Motor neuron (in vitro differentiated cells): ENCODE measurements around the gene NOP56. TPM values are rescaled to one million over a fixed set of nuclear protein-coding genes. Genes with fewer than 3 reads are reported as not detected.

Source experiments
- ATAC-seq, 8 experiments: fragments of 200-7000 bp; cut with Tn5 transposase; replicated peaks in 6 of 8; 2 replicates each; pipeline ENCODE4 v1.8.0; 2021; ENCODE audit warnings: mild to moderate bottlenecking in 8 of 8, moderate library complexity in 8 of 8
- H3K27ac ChIP-seq, 2 donors: fragments of 250-450 bp; sonication (Bioruptor Pico); 2 replicates each; pipeline ENCODE4 v1.9.0; 2021; ENCODE audit warnings: antibody characterized with exemption in 2 of 2, mild to moderate bottlenecking in 2 of 2, moderate library complexity in 1 of 2
- H3K4me1 ChIP-seq, 2 donors: fragments of 250-450 bp; sonication (Bioruptor Pico); replicated peaks in 1 of 2; 2 replicates each; pipeline ENCODE4 v1.6.1; 2021; ENCODE audit warnings: antibody characterized with exemption in 2 of 2, mild to moderate bottlenecking in 2 of 2, moderate library complexity in 1 of 2
- H3K4me3 ChIP-seq, 5 donors: fragments of 250-450 bp; sonication (Bioruptor Pico); 2 replicates each; pipeline ENCODE4 v1.9.0; 2021; ENCODE audit warnings: antibody characterized with exemption in 5 of 5, mild to moderate bottlenecking in 5 of 5, moderate library complexity in 4 of 5
- WGBS, 10 experiments: fragments of 450-650 bp; shearing (Covaris generic); methylation state at CpG; one replicate each; pipeline ENCODE4 v1.0.0; 2022; 5-methylcytosine and 5-hydroxymethylcytosine counted together
- in situ Hi-C, 9 experiments: fragments of 400-800 bp; cut with MboI; loops; one replicate each; pipeline ENCODE4 v1.15.0; 2021; ENCODE audit warnings: low sequenced_read_pairs in 9 of 9, low pct_unique_long_range_greater_than_20kb in 2 of 9; ENCODE audit not compliant: unreplicated experiment in 9 of 9
- total RNA-seq, 8 experiments: library from RNA; unstranded; fragments of 300-600 nt; gene quantifications; 2 replicates each; pipeline versions ENCODE4 v1.2.3 to v1.2.4, GENCODE V29; 2022

The NOP56 gene
- total RNA-seq, 8 experiments from 2014 or later: 131 to 482 (median 213) TPM

DNA sequence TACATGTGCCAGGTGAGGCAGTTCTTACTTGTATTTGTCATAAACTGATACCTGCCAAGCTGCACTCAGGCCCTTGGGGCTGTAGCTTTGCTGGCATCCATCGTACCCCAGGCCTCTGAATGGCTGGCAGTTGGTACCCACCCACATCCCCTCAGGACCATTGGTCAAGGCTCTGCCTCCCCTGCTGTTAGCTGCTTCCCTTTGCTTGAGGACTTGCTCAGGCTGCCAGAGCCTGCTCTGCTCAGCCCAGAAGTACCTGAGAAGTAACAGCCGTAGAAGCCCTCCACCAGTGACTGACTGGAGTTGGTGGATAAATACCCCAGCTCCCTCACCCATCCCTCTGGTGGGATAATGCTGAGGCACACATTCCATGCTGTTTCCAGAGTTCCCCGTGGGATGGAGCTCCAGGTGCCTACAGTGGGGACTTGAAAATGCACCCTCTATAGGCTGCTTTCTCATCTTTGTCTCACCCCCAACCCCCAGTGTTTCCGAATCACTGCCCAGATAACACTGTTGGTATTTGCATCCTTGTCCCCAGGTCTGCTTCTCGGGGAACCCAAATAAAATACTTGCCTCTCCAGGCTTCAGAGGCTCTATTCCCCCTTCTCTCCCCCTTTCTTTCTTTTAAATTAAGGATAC, 47.5 kb downstream of the NOP56 start:
- Histone ChIP-seq H3K4me1 (peaks cover 0 to 3% of the 10 kb centered on the region in 2 donors), H3K4me3 (no peak overlapping the region), H3K27ac (no peak overlapping the region)
- ATAC-seq: no peak
- 32 to 90% (median 56%) methylated on average over 1 to 4 of the region's 5 CpGs; no CpG with 5 or more reads in 4 of the 10 experiments for WGBS, 10 experiments
- in situ Hi-C loops: loop anchor here in 1 of 9 experiments (25.0 kb wide), 1 partner anchor 162 kb away; the partner anchor contains the start of gene PTPRA

DNA sequence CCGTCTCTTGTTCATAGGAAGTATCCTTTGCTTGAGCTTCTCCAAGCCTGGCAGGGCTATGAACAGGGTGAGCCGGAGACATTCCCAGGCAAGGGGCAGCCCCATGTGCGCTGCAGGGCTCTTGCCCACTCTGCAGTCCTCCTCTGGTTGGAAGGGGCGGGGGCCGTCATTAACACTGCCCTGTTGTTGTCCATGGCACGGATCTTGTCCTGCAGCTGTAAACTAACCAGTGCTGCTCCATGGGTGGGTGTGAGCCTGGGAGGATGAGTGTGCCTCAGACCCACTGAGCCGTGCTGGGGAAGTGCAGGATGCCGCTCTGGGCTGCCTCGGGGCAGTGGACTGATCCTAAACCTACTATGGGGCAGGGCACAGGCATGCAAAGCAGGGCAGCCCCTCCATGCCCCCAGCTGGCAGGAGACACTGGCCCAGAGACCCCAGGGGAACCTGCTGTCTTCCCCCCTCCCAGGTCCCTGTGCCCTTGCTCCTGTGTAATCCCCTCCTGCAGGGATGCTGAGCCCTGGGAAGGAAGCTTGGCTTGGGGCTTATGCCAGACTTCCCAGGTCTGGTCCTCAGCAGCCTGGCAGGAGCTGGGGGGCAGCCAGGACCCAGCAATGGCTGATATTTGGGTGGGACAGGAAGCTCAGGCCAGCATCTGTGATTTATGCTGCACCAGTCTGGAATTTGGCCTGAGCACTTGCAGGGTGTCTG, 48.6 kb downstream of the NOP56 start:
- H3K4me3 ChIP-seq: no peak overlapping the region
- no peak for ATAC-seq
- H3K4me1 ChIP-seq: peaks cover 0 to 3% of the 10 kb centered on the region in 2 donors
- no peak overlapping the region for H3K27ac ChIP-seq
- in situ Hi-C loops: no loop called here
- WGBS, 10 experiments: 0 to 100% (median 44%) methylated on average over 1 to 5 of the region's 9 CpGs; no CpG with 5 or more reads in 4 of the 10 experiments

DNA sequence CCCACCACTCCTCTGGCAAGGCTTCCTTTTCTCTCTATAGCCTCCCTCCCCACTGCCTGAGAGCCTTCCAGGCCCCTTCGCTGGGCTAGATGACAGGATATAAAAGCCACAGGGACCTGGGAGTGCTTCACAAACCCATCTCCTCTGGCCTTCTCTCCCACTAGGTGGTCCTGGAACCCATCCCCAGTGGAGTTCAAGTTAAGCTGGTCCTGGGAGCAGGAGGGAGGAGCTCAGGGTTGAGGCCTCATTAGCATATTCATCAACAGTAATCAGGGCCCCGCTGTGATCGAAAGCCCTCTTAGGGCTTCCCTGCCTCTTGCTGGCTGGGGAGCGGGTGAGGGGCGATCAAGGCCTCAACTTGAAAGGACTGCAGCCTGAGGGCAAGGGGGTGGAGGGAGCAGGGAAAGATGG, 49.2 kb downstream of the NOP56 start:
- in situ Hi-C loops: no loop called here
- WGBS, 10 experiments: 14 to 85% (median 56%) methylated on average over 1 to 5 of the region's 5 CpGs; no CpG with 5 or more reads in 6 of the 10 experiments
- no peak overlapping the region for H3K4me3 ChIP-seq
- no peak overlapping the region for H3K27ac ChIP-seq
- ATAC-seq: no peak
- H3K4me1 ChIP-seq: peaks cover 0 to 3% of the 10 kb centered on the region in 2 donors

GRCh38 chr20:2703716-2704475, 51.5 kb downstream of the NOP56 start:
- in situ Hi-C loops: no loop called here
- H3K4me3 ChIP-seq: no peak overlapping the region
- WGBS, 10 experiments: 8 to 80% (median 68%) methylated on average over 1 to 3 of the region's 8 CpGs
- no peak for ATAC-seq
- no peak overlapping the region for H3K27ac ChIP-seq
- no peaks in the 10 kb centered on the region for H3K4me1 ChIP-seq

DNA sequence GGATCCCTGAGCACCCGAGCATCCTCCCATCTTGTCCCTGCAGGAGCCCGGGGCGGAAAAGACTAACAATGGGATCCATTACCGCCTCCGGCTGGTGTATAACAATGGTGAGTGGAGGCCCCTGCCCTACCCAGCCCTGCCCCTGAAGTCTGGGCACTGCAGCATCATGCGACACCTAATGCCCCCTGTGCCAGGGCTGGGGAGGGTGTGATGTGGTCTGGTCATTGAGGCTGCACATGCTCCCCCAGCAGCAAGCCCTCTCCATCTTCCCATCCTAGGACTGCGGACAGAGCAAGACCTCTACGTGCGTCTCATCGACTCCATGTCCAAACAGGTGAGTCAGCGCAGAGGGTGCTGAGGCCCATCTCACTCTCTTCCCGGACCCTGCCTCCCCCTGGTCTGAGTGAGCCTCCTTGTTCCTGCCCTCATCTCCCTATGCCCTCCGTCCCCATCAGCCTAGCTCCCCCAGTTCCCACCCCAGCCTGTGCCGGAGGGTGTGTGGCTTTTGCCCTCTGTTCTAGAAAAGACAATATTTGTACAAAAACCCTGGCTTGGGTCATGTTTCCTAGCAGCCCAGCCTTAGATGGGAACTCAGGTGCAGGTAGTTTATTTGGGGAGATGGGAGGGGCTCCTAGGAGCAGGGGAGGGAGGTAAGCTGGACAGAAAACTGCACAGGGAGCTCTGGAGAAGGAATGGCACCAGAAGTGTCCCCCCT, 53.7 kb downstream of the NOP56 start:
- 90 to 93% methylated on average over 2 to 3 of the region's 14 CpGs; no CpG with 5 or more reads in 8 of the 10 experiments for WGBS, 10 experiments
- ATAC-seq: no peak
- no peak overlapping the region for H3K27ac ChIP-seq
- H3K4me1 ChIP-seq: no peaks in the 10 kb centered on the region
- H3K4me3 ChIP-seq: no peak overlapping the region
- in situ Hi-C loops: no loop called here

- Histone ChIP-seq H3K27ac (no peak overlapping the region), H3K4me1 (no peaks in the 10 kb centered on the region), H3K4me3 (no peak overlapping the region)
- ATAC-seq: no peak
- WGBS, 10 experiments: 8 to 100% (median 74%) methylated on average over 1 to 6 of the region's 6 CpGs; no CpG with 5 or more reads in 2 of the 10 experiments
- in situ Hi-C loops: no loop called here
Observed at GRCh38 chr20:2706688-2707352, 54.4 kb downstream of the NOP56 start.

- no peak overlapping the region for H3K27ac ChIP-seq
- 45 to 79% (median 68%) methylated on average over 2 to 5 of the region's 12 CpGs; no CpG with 5 or more reads in 5 of the 10 experiments for WGBS, 10 experiments
- no peak for ATAC-seq
- in situ Hi-C loops: no loop called here
- H3K4me1 ChIP-seq: no peaks in the 10 kb centered on the region
- H3K4me3 ChIP-seq: no peak overlapping the region
Observed at GRCh38 chr20:2707353-2708072, 55.1 kb downstream of the NOP56 start.

Other genes starting within 250 kb of the NOP56 start
- 100 to 1,000 TPM in 5 of 8 experiments, 10 to 100 TPM in 3; 80.4 to 299 (median 151) TPM for gene SNRPB, start 181.8 kb upstream of the NOP56 start, total RNA-seq
- gene ZNF343, start 143.7 kb upstream of the NOP56 start, total RNA-seq: 10 to 100 TPM in 5 of 8 experiments, 1 to 10 TPM in 3; 8.8 to 14.4 (median 10.9) TPM
- under 1 TPM; 0.05 to 0.62 (median 0.17) TPM for gene TMC2, start 116.1 kb upstream of the NOP56 start, total RNA-seq
- 100 to 1,000 TPM in 3 of 8 experiments, 10 to 100 TPM in 5; 53.1 to 119 (median 74.9) TPM for gene IDH3B, start 11.6 kb downstream of the NOP56 start, total RNA-seq
- gene EBF4, start 40.1 kb downstream of the NOP56 start, total RNA-seq: 10 to 100 TPM in 2 of 8 experiments, 1 to 10 TPM in 6; 1.4 to 14.3 (median 8.2) TPM
- gene CPXM1, start 148.0 kb downstream of the NOP56 start, total RNA-seq: 10 to 100 TPM in 5 of 8 experiments, 1 to 10 TPM in 1, under 1 TPM in 1, not detected in 1; 0.84 to 53.5 (median 17.2) TPM
- under 1 TPM in 3 of 8 experiments, not detected in 5; 0.47 to 0.81 (median 0.67) TPM for gene C20orf141, start 162.4 kb downstream of the NOP56 start, total RNA-seq
- gene TMEM239, start 163.7 kb downstream of the NOP56 start, total RNA-seq: 1 to 10 TPM in 1 of 8 experiments, under 1 TPM in 4, not detected in 3; 0.13 to 1.4 (median 0.27) TPM
- 10 to 100 TPM; 24.5 to 49.6 (median 33.7) TPM for gene PCED1A, start 188.0 kb downstream of the NOP56 start, total RNA-seq
- gene VPS16, start 188.1 kb downstream of the NOP56 start, total RNA-seq: 10 to 100 TPM; 26.3 to 39.9 (median 33.8) TPM
- 100 to 1,000 TPM in 1 of 8 experiments, 10 to 100 TPM in 7; 31.8 to 137 (median 58.2) TPM for gene PTPRA, start 220.8 kb downstream of the NOP56 start, total RNA-seq